GM21619 (cell line): ENCODE data around the gene ACAD9.
"Not testable (repeated sequence)": the region's sequence is repeated elsewhere in the genome, so short reads cannot be mapped to it uniquely, and the experiment has no call there.

Source experiments
- ATAC-seq: cut with Tn5 transposase; IDR thresholded peaks from one replicate; pipeline ENCODE4 v1.9.1; 2021; ENCODE audit not compliant: unreplicated experiment

Gene ACAD9

DNA sequence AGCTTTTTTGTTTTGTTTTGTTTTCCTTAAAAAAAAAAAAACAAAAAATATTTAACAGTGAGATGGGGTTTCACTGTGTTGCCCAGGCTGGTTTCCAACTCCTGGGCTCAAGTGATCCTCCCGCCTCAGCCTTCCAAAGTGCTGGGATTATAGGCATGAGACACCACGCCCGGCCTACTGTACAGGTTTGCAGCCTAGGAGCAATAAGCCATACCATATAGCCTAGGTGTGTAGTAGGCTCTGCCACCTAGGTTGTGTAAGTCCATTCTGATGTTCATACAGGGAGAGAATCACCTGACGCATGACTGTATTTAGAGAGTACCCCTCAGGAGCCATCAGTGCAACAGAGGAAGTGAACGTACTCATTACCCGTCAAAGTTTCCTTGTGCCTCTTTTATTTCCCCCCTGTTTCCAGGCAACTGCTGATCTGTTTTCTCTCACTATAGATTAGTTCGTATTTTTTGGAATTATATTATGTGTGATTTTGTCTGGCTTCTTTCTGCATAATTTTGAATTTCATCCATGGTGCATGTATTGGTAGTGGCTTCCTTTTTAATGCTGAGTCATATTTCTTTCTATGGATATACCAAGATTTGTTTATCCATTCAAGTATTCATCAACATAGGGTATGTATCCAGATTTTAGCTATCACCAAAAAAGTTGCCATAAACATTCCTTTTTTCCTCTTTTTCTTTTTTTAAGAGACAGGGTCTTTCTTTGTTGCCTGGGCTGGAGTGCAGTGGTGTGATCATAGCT, 9.9 kb downstream of the ACAD9 start:
- ATAC-seq = no peak

DNA sequence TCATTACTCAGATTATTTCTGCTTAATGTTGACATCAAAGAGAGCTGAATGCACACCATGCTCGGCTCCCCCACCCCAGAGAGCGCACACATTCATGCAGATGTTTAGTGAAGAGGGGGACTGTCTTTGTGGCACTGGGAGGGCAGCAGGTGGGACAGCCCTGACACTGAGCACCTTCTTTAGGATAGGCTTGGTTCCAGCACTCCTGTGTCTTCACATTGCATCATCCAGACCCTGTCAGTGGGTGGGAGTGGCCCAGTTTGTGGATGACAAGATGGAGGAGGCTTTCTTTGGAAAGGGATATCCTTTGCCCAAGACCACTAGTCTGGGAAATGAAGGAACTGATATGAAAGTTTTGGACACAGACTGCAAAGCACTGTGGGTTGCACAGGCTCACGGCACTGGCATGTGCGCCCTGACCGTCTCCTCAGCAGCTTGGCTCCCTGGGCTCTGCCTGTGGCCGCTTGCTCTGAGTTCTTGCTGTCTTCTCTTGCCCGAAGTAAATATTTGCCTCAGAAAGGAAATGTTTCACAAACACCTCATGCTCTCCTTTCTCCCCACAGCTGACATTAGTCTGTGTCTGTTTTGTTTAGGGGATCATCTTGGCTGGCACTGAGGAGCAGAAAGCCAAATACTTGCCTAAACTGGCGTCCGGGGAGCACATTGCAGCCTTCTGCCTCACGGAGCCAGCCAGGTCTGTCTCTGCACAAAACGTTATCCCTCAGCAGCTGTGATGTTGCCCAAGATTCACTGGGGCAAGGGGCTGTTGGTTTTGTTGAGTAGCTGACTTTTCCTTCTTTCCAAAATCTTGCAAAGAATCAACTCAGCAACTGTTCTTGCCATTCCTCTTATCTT, 16.6 kb downstream of the ACAD9 start:
- ATAC-seq = no peak

DNA sequence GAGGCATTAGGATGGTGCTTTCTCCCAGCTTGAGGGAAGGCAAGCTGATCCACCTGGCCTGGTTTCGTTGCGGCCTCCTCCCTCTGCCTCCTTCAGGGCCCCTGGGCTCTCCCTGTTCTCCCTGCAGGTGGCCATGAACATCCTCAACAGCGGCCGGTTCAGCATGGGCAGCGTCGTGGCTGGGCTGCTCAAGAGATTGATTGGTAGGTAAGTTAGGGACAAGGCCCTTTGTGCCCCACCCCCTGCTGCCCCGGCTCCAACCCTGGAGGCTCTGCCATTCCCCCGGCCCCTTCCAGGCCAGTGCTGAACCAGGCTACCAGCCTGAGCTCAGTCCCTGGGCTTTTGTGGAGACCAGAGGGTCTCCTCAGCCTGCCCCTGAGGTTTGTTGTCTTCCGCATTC, 23.0 kb downstream of the ACAD9 start:
- no peak for ATAC-seq

DNA sequence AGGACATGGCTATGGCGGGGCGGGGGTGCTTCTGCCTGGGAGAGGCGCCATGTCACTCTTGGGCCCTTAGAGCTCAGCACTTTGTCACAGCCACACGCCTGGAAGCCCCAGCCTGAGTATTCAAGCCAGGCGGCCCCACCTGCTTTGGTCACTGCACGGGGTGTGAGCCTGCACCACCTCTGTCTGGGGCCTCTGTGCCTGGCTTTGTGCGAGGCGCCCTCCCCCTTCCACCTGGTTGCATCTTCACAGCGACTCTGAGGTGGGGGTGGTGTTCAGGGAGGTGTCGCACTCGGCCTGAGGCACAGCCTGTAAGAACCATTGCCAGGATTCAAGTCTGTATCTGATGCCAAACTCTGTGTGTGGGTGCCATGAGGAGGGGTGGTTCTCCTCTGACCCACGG, 24.1 kb downstream of the ACAD9 start:
- ATAC-seq = no peak

DNA sequence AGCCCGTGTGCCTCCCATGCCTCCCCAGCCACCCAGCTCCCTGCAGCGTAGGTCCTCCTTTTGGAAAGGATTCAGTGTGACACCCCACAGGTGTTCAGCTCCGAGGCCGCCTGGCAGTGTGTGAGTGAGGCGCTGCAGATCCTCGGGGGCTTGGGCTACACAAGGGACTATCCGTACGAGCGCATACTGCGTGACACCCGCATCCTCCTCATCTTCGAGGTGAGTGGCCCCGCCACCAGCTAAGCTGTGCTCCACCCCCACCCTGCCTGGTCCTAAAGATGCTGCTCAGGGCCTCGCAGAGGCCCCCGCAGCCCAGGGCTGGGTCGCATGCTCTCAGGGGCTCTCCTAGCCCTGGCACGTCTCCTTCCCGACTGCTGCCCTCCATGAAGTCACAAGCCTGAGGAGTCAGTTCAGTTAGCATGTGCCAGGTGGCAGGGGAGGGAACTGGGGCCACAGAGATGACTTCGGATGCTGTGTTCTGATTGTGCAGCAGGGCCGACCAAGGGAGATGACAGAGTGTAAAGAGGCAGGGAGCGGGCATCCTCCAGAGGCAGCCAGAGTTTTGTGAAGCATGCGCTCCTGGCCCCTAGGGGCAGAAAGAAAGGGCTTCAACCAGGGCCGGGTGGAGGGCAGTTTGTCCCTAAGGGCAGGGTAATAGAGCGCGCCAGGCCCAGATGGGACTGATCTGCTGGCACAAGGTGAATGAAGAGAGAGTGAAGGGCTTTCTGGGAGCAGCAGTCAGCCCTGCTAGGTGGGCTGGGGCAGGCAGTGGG, 26.8 kb downstream of the ACAD9 start:
- no peak for ATAC-seq

DNA sequence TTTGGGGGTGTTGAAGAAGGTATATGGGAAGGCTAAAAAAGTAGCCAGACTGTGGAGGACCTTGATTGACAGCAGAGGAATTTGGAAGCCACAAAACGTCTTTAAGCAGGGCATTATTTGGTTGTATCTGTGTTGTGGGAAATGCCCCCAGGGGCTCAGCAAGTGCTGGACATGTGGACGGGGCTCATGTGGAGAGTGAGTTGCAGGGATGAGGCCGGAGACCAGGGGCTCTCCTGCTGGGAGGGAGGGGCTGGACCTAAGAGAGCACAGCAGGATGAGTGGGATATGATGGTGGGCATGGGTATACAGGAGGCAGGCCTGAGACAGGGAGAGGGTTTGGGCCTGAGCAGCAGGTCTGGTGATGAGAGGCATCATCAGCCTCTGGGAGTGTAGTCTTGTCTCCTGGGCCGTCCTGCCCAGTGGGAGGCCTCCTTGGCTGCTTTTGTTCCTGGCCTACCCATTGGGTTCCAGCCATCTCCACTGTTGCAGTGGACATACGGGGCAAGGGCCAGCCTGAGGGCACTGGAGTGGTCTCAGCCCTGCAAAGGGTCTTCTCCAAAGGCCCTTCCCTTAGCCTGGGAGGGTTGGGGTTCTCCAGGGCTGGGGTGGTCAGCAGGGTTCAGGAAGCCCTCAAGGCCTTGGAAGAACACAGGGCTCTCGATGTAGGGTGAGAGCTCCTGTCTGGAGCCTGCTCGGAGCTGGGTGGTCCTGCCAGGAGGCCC, 27.5 kb downstream of the ACAD9 start:
- ATAC-seq = no peak

DNA sequence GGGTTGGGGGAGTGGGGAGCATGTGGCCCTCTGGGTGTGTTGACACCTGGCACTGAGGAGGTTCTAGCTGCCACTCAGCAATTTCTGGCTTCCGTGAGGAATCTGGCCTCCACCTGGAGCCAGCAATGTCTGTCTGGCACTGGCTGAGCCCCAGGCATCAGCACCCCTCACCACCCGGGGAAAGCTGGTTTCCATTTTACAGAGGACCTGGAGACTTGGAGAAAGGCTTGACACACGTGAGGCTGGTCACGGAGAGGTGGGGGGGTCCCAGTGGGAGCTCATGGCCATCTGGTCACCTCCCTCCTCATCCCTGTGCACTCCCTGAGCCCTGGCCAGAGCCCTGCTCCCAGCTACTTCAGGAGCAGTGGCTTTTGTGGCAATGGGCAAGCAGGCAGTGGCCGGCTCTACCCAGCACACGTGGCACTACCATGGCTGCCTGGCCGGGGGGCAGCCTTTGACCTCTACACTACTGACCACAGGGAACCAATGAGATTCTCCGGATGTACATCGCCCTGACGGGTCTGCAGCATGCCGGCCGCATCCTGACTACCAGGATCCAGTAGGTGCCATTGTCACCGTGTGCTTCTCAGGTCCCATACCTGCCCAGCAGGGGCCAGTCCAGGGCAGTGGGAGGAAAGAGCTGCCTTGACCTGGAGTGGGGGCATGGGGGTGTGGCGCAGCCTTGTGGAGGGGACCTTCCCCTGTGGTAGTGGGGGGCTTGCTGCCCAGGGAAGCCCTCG, 28.5 kb downstream of the ACAD9 start:
- ATAC-seq = no peak

DNA sequence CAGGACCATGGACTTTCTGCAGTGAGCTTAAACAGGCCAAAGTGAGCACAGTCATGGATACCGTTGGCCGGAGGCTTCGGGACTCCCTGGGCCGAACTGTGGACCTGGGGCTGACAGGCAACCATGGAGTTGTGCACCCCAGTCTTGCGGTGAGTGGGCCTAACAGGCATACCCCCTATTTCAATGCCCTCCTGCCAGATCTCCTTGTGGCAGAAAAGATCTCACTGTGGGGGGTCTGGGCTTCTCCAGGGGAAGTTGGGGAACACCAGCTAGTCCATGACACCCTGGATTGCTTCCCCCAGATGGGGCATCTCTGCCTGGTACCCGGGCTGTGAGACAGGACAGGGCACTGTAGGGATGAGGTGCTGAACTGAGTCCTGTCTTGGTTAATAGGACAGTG, 29.5 kb downstream of the ACAD9 start:
- ATAC-seq = no peak

DNA sequence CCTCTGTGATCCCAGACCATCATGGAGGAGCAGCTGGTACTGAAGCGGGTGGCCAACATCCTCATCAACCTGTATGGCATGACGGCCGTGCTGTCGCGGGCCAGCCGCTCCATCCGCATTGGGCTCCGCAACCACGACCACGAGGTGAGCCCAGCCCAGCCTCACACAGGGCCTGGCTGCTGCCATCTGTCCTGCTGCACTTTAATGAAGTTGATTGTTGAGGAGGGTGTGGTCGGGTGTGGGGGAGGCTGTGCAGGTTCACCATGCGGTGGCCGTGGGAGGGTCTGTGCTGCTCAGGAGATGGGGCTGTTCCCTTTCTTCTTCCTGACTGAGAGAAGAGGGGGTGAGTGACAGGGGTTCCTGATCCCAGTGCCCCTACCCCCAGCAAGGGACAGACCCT, 30.6 kb downstream of the ACAD9 start:
- no peak for ATAC-seq

DNA sequence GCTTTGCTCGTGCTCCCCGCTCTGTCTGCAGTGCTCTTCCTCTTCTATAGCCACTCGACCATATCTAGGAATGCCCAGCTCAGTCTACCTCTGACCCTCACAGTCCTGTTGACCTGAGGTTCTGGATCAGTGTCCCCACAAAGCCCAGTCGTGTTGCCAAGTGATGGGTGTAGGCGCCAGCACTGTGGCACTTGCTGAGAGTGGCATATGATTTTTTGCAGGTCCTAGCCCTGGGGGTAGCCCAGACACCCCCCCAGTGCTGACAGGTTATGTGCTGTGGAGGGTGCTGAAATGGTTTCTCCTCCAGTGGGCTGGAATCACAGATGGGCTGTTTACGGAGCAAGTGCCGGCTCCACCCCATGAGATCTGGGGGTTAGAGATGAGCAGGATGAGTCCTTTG, 32.5 kb downstream of the ACAD9 start:
- ATAC-seq = no peak

DNA sequence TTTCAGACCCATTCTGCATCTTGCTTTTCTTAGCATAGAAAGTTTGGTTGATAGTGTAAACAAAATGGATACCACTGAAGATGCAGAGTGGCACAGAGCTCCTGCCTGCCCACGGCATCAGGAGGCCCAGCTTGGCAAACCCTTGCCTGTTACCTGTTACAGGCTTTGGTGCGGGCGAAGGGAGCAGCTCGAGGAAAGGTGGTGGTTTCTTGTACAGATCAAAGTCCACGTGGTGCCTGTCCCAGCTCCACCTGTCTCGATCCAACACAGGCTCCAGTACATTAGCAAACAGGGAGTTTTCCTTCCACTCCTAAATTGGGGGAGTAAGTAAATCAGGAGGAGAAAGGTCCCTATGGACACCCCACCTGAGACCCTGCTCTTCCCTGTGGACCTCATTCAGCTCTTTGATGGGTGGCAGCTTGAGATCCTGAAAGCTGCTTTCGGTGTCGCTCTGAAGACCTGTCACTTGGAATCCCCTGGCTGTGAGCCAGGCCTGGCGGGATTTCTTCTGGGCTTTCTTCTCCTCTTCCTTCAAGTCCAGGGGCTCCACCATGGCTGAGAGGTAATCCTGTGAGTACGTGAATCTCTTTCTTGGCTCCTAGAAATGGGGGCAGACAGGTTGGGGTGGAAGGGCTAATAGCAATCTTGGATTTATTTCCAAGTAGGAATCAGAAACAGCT, 35.7 kb downstream of the ACAD9 start:
- no peak for ATAC-seq

DNA sequence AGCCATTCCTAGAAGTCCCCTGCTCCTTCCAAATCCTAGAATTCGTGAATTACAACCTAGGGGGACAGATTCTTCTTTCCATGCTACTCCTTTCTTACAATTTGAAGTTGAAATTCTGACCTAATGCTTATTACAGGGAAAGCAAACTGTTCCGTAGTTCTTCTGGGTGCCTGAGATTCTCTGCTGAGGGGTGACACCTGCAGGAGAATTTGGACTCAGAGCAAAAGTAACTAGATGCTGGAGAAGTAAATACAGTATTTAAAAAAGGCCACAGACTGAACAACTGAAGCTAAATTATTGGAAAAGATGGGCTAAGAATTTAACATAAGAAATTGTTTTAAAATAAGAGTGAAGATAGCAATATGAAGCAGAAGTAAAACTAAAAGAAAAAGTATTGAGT, 37.9 kb downstream of the ACAD9 start:
- no peak for ATAC-seq

DNA sequence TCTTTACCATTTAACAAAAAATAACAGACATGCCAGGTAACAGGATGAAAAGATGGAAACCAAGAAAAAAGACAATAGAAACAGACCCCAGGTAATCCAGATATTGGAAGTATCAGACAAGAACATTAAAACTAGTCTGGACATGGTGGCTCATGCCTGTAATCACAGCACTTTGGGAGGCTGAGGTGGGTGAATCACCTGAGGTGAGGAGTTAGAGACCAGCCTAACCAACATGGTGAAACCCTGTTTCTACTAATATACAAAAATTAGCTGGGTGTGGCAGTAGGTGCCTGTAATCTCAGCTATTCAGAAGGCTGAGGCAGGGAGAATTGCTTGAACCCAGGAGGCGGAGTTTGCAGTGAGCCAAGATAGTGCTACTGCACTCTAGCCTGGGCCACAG, 40.6 kb downstream of the ACAD9 start:
- ATAC-seq = no peak

DNA sequence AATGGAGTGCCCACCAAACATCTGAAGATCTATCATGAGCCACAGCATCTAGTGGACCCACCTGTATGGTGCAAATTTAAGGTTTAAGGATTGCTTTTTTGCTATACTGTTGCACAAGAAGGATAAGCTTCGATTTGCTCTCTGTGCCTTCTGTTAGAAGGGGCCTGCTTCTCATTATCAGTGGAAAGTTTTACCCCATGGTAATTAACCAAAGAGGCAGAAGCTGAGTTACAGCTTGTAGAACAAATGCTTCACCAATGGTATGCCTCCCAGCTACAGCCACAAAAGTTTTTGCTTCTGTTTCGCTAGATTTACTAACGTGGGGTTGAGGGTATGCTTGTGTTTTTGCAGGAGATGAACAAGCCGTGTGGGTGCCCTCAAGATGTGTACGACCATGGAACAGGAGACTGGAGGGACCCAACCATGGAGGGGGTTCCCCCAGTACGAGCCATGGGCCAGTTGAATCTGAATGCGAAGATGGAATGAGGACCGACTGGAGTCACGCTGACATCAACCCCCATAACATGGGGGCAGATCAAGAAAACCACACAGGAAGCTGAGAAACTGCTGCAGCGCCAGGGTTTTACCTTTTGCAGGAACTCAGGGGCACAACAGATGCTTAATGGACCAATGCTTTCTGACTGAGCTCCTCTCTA, 43.5 kb downstream of the ACAD9 start:
- ATAC-seq = no peak

DNA sequence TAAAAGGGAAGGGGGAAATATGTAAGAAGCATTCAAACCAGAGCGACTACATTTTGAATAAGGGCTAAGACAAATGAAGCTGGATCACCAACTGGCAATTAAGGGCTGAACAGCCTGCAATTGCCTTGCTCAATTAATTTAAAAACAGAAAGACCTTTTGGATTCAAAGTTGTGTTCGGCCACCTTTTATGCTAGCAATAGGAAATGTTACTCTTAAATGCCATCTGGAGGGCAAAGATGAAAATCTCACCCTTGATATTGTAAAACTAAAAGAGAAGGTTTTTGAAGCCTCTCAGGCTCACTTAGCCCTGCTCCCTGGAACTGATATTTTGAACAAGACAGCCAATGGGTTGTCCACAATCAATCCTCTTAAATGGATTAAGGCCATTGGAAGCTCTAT, 44.2 kb downstream of the ACAD9 start:
- ATAC-seq = no peak

DNA sequence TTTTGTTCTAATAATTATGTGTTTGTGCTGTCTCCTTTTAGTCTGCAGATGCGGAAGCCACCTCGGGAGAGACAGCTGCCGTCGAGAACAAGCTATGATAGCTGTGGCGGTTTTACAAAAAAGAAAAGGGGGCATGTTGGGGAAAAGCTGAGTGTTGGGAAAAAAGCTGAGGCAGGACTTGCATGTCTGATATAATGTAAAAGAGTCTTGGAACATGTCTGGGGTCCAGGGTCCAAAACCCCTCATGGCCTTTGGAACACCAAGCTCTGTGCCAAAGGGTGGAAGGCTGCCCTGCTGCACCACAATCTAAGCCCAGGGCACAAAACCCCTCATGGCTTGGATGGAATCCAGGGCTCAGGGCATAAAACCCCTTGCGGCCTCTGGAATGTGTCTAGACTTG, 44.6 kb downstream of the ACAD9 start:
- not testable (repeated sequence) for ATAC-seq

DNA sequence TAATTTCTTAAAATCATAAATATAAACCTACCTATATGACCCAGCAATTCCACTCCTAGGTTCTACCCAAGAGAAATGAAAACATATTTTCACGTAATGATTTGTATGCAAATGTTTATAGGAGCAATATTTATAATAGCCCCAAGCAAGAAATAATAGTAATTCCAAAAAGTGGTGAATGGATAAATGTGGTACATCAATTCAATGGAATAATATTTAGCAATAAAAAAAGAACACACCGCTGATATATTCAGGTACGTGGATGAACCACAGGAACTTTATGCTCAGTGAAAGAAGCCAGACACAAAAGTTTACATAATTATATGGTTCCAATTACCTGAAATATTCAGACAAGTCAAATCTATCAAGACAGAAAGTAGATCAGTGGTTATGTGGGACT, 49.9 kb downstream of the ACAD9 start:
- ATAC-seq = no peak

DNA sequence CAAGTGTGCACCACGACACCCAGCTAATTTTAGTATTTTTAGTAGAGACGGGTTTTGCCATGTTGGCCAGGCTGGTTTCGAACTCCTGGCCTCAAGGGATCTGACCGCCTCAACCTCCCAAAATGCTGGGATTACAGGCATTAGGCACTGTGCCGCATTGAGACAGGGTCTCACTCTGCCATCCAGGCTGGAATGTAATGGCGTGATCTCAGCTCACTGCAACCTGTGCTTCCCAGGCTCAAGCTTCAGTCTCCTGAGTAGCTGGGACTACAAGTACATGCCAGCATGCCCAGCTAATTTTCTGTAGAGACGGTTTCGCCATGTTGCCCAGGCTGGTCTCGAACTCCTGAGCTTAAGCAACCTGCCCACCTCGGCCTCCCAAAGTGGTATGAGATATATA, 51.6 kb downstream of the ACAD9 start:
- ATAC-seq = no peak

DNA sequence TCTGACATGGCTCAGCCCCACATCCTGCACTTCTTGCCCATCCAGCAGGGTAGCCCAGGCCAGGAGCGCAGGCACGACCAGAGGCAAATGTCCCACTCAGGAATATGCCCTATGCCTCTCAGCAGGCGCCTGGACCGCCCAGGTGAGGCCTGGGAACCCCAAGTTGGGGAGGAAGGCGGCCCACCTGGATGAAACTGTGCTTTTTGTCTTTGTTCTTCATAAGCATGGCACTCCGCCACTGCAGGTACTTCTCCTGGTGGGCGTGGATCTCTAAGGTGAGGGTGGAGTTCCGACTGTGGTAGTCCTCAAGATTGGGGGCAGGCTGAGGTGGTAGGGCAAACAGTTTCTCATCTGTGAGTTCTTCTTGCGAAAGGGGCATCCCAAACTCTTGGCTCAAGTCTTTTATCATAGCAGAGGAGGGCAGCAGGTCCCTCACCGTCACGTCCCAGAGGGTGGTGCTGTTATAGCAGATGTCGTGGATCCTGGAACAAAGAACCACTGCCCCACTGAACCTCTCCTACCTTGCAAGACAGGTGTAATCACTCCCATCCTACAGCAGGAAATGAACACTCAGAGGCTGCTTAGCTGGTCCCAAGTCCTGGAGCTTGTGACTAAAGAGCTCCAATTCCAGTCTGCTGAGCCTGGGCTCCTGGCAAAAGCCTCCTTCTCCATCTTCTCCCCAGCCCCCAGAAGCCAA, 53.2 kb downstream of the ACAD9 start:
- ATAC-seq = no peak
